ENCODE results near the gene ZNF490. TPM values are rescaled to one million over a fixed set of nuclear protein-coding genes. Genes with fewer than 3 reads are reported as not detected.
"Not testable (repeated sequence)": the region's sequence is repeated elsewhere in the genome, so short reads cannot be mapped to it uniquely, and the experiment has no call there.

Gene ZNF490
- total and polyA plus RNA-seq, 12 donors = 0.34 to 10.9 (median 5.8) TPM

DNA sequence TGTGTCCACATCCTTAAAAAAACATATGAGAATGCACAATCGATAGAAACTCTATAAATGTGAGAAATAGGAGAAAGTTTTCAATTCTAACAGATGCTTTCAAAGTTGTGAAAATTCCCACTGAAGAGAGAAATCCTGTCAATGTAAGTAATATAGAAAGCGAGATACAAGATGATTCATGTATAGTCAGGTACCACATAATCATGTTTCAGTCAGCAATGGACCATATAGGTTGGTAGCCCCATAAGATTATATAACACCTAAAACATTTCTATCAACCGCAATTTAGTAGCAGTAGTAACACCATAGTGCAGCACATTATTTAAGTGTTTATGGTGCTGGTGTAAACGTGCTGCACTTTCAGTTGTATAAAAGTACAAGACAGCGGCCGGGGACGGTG is 18.6 kb upstream of the ZNF490 start:
- H3K36me3 ChIP-seq (replicated peaks in 1 of 2) = peaks cover 6 to 47% of the 10 kb centered on the region in 2 donors
- 87 to 98% (median 96%) methylated on average over 7 of the region's 7 CpGs for WGBS, 4 donors

GRCh38 chr19:12628040-12629022 is 17.7 kb upstream of the ZNF490 start:
- peaks cover 6 to 51% of the 10 kb centered on the region in 2 donors for H3K36me3 ChIP-seq (replicated peaks in 1 of 2)
- no peaks in the 10 kb centered on the region for H3K4me1 ChIP-seq (replicated peaks in 1 of 2)
- TF ChIP-seq POLR2A (IDR thresholded peaks at IDR 0.05) = no peak
- TF ChIP-seq CTCF (IDR thresholded peaks at IDR 0.05) = no peak
- no peak for DNase-seq
- intact Hi-C loops (cut with DNase I) = no loop called here
- WGBS, 4 donors = 96 to 98% (median 97%) methylated on average over 17 of the region's 17 CpGs
- no peak overlapping the region for H3K27ac ChIP-seq
- peaks cover 0 to 8% (median 6%) of the 10 kb centered on the region in 3 donors for H3K9me3 ChIP-seq (replicated peaks in 1 of 3)
- H3K27me3 ChIP-seq = no peaks in the 10 kb centered on the region
- no peak overlapping the region for H3K4me3 ChIP-seq

More for the DNA sequence above, 18.6 kb upstream of the ZNF490 start:
- H3K4me3 ChIP-seq = no peak overlapping the region
- H3K9me3 ChIP-seq (replicated peaks in 1 of 3) = peaks cover 0 to 8% (median 6%) of the 10 kb centered on the region in 3 donors
- no peak overlapping the region for H3K27ac ChIP-seq
- no peak for DNase-seq
- H3K27me3 ChIP-seq = no peaks in the 10 kb centered on the region
- H3K4me1 ChIP-seq (replicated peaks in 1 of 2) = no peaks in the 10 kb centered on the region
- no peak for TF ChIP-seq CTCF (IDR thresholded peaks at IDR 0.05)
- no peak for TF ChIP-seq POLR2A (IDR thresholded peaks at IDR 0.05)
- intact Hi-C loops (cut with DNase I) = no loop called here

GRCh38 chr19:12626958-12627357 is 16.3 kb upstream of the ZNF490 start:
- WGBS, 4 donors = 82 to 97% (median 94%) methylated on average over 8 of the region's 8 CpGs
- no peak for DNase-seq
- H3K4me3 ChIP-seq = no peak overlapping the region
- intact Hi-C loops (cut with DNase I) = no loop called here
- TF ChIP-seq CTCF (IDR thresholded peaks at IDR 0.05) = no peak
- TF ChIP-seq POLR2A (IDR thresholded peaks at IDR 0.05) = no peak
- peaks cover 0 to 8% (median 6%) of the 10 kb centered on the region in 3 donors for H3K9me3 ChIP-seq (replicated peaks in 1 of 3)
- peaks cover 6 to 51% of the 10 kb centered on the region in 2 donors for H3K36me3 ChIP-seq (replicated peaks in 1 of 2)
- no peaks in the 10 kb centered on the region for H3K4me1 ChIP-seq (replicated peaks in 1 of 2)
- no peaks in the 10 kb centered on the region for H3K27me3 ChIP-seq
- no peak overlapping the region for H3K27ac ChIP-seq

DNA sequence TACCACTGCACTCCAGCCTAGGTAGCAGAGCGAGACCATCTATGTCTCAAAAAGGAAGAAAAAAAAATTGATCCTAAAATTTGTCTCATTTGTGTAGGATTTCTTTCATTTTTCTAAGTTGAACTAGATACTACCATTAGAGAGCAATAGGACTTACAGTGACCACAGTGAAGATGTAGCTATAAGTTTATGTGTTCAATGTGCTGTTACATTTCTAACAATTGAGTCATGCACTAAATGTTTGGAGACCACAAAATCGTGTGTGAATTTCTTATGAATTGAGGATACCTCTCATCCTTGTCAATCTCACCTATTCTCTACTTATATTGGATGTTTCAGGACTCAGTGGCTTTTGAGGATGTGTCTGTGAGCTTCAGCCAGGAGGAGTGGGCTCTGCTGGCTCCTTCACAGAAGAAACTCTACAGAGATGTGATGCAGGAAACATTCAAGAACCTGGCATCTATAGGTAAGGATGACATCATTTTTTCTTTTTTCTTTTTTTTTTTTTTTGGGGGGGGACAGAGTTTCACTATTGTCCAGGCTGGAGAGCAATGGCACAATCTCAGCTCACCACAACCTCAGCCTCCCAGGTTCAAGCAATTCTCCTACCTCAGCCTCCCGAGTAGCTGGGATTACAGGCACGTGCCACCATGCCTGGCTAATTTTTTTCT is 12.9 kb upstream of the ZNF490 start:
- 83 to 90% (median 89%) methylated on average over 4 of the region's 4 CpGs for WGBS, 4 donors
- TF ChIP-seq CTCF (IDR thresholded peaks at IDR 0.05) (no peak), POLR2A (IDR thresholded peaks at IDR 0.05) (no peak)
- intact Hi-C loops (cut with DNase I) = no loop called here
- H3K4me3 ChIP-seq = no peak overlapping the region
- H3K4me1 ChIP-seq (replicated peaks in 1 of 2) = no peaks in the 10 kb centered on the region
- DNase-seq = no peak
- H3K27me3 ChIP-seq = no peaks in the 10 kb centered on the region
- no peak overlapping the region for H3K27ac ChIP-seq
- peaks cover 0 to 8% (median 6%) of the 10 kb centered on the region in 3 donors for H3K9me3 ChIP-seq (replicated peaks in 1 of 3)
- H3K36me3 ChIP-seq (replicated peaks in 1 of 2) = peaks cover 6 to 45% of the 10 kb centered on the region in 2 donors

- intact Hi-C loops (cut with DNase I); H3K27ac ChIP-seq; H3K4me1 ChIP-seq (replicated peaks in 1 of 2); DNase-seq; H3K4me3 ChIP-seq; H3K27me3 ChIP-seq; H3K9me3 ChIP-seq (replicated peaks in 1 of 3): not testable (repeated sequence)
- 71 to 94% (median 75%) methylated on average over 11 to 26 of the region's 26 CpGs for WGBS, 4 donors
- H3K36me3 ChIP-seq (replicated peaks in 1 of 2) = peaks cover 0 to 25% of the 10 kb centered on the region in 2 donors
Observed at GRCh38 chr19:12621253-12622024, 10.8 kb upstream of the ZNF490 start.

All from adrenal gland (tissue), 12 donors.